ENCODE measurements around the gene MUC5AC. TPM values are rescaled to one million over a fixed set of nuclear protein-coding genes. Genes with fewer than 3 reads are reported as not detected.
A peak's percentile ranks its signal among the peaks of the same experiment; 100 is the strongest.

MUC5AC gene
- total and polyA plus RNA-seq, 10 donors = under 0.01 TPM; not detected in 8

DNA sequence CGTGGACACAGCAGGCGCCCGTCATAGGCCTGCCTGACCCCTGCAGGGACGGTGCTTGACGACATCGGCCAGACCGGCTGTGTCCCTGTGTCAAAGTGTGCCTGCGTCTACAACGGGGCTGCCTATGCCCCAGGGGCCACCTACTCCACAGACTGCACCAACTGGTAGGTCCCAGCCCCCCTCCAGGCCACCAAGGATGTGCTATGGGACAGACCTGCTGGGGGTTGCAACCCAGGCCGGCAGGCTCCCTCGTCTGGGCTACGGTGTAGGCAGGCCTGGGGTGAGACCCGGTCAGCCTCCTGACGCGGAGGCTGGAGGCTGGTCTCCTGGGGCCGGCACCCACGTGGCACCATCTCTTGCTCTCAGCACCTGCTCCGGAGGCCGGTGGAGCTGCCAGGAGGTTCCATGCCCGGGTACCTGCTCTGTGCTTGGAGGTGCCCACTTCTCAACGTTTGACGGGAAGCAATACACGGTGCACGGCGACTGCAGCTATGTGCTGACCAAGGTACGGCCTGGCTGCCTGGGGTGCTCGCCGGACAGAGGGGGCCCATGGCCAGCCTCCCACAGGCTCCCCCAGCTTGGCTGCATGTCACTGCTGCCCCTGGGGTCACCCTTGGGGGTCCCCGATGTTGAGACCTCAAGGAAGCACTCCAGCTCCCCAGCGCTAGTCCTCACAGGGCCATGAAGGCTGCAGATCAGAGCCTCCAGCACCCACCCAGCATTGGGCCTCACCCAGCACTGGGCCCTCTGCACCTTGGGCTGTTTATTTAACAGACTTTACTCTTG is 7.7 kb downstream of the MUC5AC start:
- H3K27me3 ChIP-seq (replicated peaks in 1 of 7) = peaks cover 0 to 45% (median 0%) of the 10 kb centered on the region in 7 donors
- TF ChIP-seq, protein P1, sequence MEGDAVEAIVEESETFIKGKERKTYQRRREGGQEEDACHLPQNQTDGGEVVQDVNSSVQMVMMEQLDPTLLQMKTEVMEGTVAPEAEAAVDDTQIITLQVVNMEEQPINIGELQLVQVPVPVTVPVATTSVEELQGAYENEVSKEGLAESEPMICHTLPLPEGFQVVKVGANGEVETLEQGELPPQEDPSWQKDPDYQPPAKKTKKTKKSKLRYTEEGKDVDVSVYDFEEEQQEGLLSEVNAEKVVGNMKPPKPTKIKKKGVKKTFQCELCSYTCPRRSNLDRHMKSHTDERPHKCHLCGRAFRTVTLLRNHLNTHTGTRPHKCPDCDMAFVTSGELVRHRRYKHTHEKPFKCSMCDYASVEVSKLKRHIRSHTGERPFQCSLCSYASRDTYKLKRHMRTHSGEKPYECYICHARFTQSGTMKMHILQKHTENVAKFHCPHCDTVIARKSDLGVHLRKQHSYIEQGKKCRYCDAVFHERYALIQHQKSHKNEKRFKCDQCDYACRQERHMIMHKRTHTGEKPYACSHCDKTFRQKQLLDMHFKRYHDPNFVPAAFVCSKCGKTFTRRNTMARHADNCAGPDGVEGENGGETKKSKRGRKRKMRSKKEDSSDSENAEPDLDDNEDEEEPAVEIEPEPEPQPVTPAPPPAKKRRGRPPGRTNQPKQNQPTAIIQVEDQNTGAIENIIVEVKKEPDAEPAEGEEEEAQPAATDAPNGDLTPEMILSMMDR (IDR thresholded peaks at IDR 0.05 in 8 of 11, conservative IDR thresholded peaks at IDR 0.05 in 3 of 11) = no peak
- TF ChIP-seq POLR2AphosphoS5 (IDR thresholded peaks at IDR 0.05) (no peak), POLR2A (IDR thresholded peaks at IDR 0.05) (no peak)
- H3K27ac ChIP-seq = no peak overlapping the region
- no peak overlapping the region for H3K4me3 ChIP-seq
- peaks cover 0 to 5% (median 0%) of the 10 kb centered on the region in 8 donors for H3K9me3 ChIP-seq
- 78 to 94% (median 90%) methylated on average over 14 to 30 of the region's 30 CpGs for WGBS, 5 donors
- no peaks in the 10 kb centered on the region for H3K36me3 ChIP-seq
- no peaks in the 10 kb centered on the region for H3K4me1 ChIP-seq
- intact Hi-C loops (cut with DNase I; ENCODE audit: low total_unique reads) = no loop called here
- DNase-seq = peak; percentile 59

DNA sequence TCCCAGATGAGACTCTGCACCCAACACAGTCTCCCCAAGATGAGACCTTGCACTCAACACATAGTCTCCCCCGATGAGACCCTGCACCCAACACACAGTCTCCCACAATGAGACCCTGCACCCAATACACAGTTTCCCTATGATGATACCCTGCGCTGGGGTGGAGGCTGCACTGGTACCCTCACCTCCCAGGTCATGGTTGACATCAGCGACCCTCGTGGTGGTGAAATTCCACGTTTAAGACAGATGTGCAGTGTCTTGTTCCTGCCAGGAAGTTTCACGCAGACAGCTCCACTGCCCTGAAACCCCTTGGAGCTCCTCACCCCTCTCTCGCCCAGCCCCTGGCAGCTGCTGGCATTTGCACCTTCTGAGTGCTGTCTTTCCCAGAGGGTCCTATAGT is 9.5 kb downstream of the MUC5AC start:
- Histone ChIP-seq H3K4me3 (no peak overlapping the region), H3K36me3 (no peaks in the 10 kb centered on the region), H3K9me3 (peaks cover 0 to 5% (median 0%) of the 10 kb centered on the region in 8 donors), H3K4me1 (no peaks in the 10 kb centered on the region), H3K27me3 (replicated peaks in 1 of 7) (peaks cover 0 to 27% (median 0%) of the 10 kb centered on the region in 7 donors), H3K27ac (no peak overlapping the region)
- DNase-seq = no peak
- 75 to 89% (median 82%) methylated on average over 7 of the region's 7 CpGs for WGBS, 5 donors
- TF ChIP-seq POLR2A (IDR thresholded peaks at IDR 0.05) = no peak
- TF ChIP-seq, protein P1 (IDR thresholded peaks at IDR 0.05 in 8 of 11, conservative IDR thresholded peaks at IDR 0.05 in 3 of 11) = no peak
- no peak for TF ChIP-seq POLR2AphosphoS5 (IDR thresholded peaks at IDR 0.05)
- intact Hi-C loops (cut with DNase I; ENCODE audit: low total_unique reads) = no loop called here

DNA sequence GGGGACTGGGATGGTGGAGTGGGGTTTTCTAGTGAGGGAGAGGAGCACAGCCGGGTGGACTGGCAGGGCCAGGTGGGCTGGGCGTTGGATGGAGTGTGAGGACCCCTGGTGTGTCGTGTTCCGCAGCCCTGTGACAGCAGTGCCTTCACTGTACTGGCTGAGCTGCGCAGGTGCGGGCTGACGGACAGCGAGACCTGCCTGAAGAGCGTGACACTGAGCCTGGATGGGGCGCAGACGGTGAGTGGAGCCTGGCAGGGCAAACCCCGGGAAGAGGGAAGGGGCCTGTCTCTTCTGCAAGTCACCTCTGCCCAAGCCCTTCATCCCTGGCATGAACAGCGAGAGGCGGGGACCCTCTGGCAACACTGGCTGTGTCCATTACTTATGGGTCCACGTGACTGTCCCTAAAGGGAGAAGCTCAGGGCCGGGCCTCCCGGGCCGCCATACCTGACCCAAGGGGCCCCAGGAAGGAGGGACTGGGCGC is 10.0 kb downstream of the MUC5AC start:
- no peak overlapping the region for H3K27ac ChIP-seq
- no peaks in the 10 kb centered on the region for H3K36me3 ChIP-seq
- no peaks in the 10 kb centered on the region for H3K4me1 ChIP-seq
- intact Hi-C loops (cut with DNase I; ENCODE audit: low total_unique reads) = no loop called here
- peaks cover 0 to 5% (median 0%) of the 10 kb centered on the region in 8 donors for H3K9me3 ChIP-seq
- DNase-seq = peak; percentile 58
- TF ChIP-seq POLR2A (IDR thresholded peaks at IDR 0.05) (no peak), POLR2AphosphoS5 (IDR thresholded peaks at IDR 0.05) (no peak)
- TF ChIP-seq, protein P1 (IDR thresholded peaks at IDR 0.05 in 8 of 11, conservative IDR thresholded peaks at IDR 0.05 in 3 of 11) = no peak
- no peak overlapping the region for H3K4me3 ChIP-seq
- WGBS, 5 donors = 64 to 88% (median 87%) methylated on average over 5 to 19 of the region's 19 CpGs
- H3K27me3 ChIP-seq (replicated peaks in 1 of 7) = peaks cover 0 to 21% (median 0%) of the 10 kb centered on the region in 7 donors

DNA sequence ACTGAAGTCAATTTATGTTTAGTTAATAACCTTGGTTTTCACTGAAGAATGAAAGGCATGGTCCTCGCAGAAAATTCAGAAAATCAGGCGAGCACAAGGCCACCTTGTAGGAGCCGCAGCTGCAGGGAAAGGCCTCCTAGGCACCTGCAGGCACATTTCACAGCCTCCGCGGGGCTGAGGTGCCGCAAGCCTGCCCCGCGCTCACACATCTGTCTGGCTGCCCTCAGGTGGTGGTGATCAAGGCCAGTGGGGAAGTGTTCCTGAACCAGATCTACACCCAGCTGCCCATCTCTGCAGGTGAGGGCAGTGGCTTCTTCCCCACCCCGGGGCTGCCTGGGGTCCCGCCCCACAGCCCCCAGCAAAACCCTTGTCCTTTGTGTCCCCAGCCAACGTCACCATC is 10.5 kb downstream of the MUC5AC start:
- 83 to 95% (median 89%) methylated on average over 7 to 11 of the region's 11 CpGs for WGBS, 5 donors
- intact Hi-C loops (cut with DNase I; ENCODE audit: low total_unique reads) = no loop called here
- Histone ChIP-seq H3K36me3 (no peaks in the 10 kb centered on the region), H3K9me3 (peaks cover 0 to 5% (median 0%) of the 10 kb centered on the region in 8 donors), H3K27ac (no peak overlapping the region), H3K4me1 (no peaks in the 10 kb centered on the region), H3K4me3 (no peak overlapping the region), H3K27me3 (replicated peaks in 1 of 7) (peaks cover 0 to 17% (median 0%) of the 10 kb centered on the region in 7 donors)
- TF ChIP-seq, protein P1 (IDR thresholded peaks at IDR 0.05 in 8 of 11, conservative IDR thresholded peaks at IDR 0.05 in 3 of 11) = no peak
- TF ChIP-seq POLR2A (IDR thresholded peaks at IDR 0.05) = no peak
- no peak for TF ChIP-seq POLR2AphosphoS5 (IDR thresholded peaks at IDR 0.05)
- DNase-seq = no peak
